IMR-90 (cell line): ENCODE measurements around the gene NXPH4. TPM values are rescaled to one million over a fixed set of nuclear protein-coding genes. Genes with fewer than 3 reads are reported as not detected.

Source experiments
- ATAC-seq: fragments of 200-7000 bp; cut with Tn5 transposase; 2 replicates; pipeline ENCODE4 v1.9.1; 2020; ENCODE audit warnings: low read depth, mild to moderate bottlenecking, moderate library complexity
- BruUV-seq: library from RNA; stranded (reverse); fragments of 400-500 nt; replicated peaks from 2 replicates; lab custom pipeline; 2021; lab: Mats Ljungman, UMichigan
- CTCF ChIA-PET: fragments of 300-600 bp; formaldehyde crosslinking; extraction: SDS; loops from one replicate; lab custom pipeline; 2021; ENCODE audit warnings: antibody characterized with exemption; lab: Yijun Ruan, JAX
- POLR2A ChIA-PET: fragments of 300-600 bp; sonication (Branson Sonifier 250); formaldehyde crosslinking; loops from one replicate; lab custom pipeline; 2022; ENCODE audit warnings: antibody characterized with exemption; ENCODE audit not compliant: unreplicated experiment; lab: Charles Lee
- DNase-seq: peaks from one replicate; pipeline ENCODE4 v3.0.0; 2013
- H2AFZ ChIP-seq: replicated peaks from 2 replicates; pipeline ENCODE3; 2013; ENCODE audit warnings: low read length, mild to moderate bottlenecking; ENCODE audit not compliant: poor library complexity
- H2AK5ac ChIP-seq: 2 replicates; pipeline ENCODE4 v1.6.1; 2013; ENCODE audit warnings: low read depth, low read length, inconsistent platforms
- H2AK9ac ChIP-seq: replicated peaks from 2 replicates; pipeline ENCODE3; 2013; ENCODE audit warnings: mild to moderate bottlenecking, low read depth, low read length, moderate library complexity; ENCODE audit not compliant: poor library complexity
- H2BK120ac ChIP-seq: 2 replicates; pipeline ENCODE4 v1.6.1; 2013; ENCODE audit warnings: low read depth, low read length, inconsistent platforms
- H2BK15ac ChIP-seq: 3 replicates; pipeline ENCODE4 v1.6.1; 2013; ENCODE audit warnings: low read depth, low read length, inconsistent platforms
- H2BK20ac ChIP-seq: 2 replicates; pipeline ENCODE4 v1.6.1; 2013; ENCODE audit warnings: low read depth, mild to moderate bottlenecking, inconsistent platforms, low read length, moderate library complexity
- H2BK5ac ChIP-seq: 2 replicates; pipeline ENCODE4 v1.6.1; 2013; ENCODE audit warnings: mild to moderate bottlenecking, low read depth, low read length, inconsistent platforms; ENCODE audit not compliant: poor library complexity, severe bottlenecking
- H3K14ac ChIP-seq: replicated peaks from 2 replicates; pipeline ENCODE4 v1.6.1; 2013; ENCODE audit warnings: low read depth, low read length, inconsistent platforms
- H3K18ac ChIP-seq: 2 replicates; pipeline ENCODE4 v1.6.1; 2013; ENCODE audit warnings: low read depth, low read length, control low read depth
- H3K23ac ChIP-seq: 2 replicates; pipeline ENCODE4 v1.6.1; 2013; ENCODE audit warnings: low read depth, low read length, inconsistent platforms
- H3K27ac ChIP-seq: 2 replicates; pipeline ENCODE4 v1.5.1; 2013; ENCODE audit warnings: mild to moderate bottlenecking, control low read depth, low read length; ENCODE audit not compliant: insufficient read depth
- H3K27me3 ChIP-seq: 2 replicates; pipeline ENCODE4 v1.6.1; 2013; ENCODE audit warnings: low read length; ENCODE audit not compliant: control insufficient read depth, insufficient read depth
- H3K36me3 ChIP-seq: 2 replicates; pipeline ENCODE4 v1.6.1; 2013; ENCODE audit warnings: low read length, mixed read lengths; ENCODE audit not compliant: control insufficient read depth, insufficient read depth
- H3K4ac ChIP-seq: 2 replicates; pipeline ENCODE4 v1.6.1; 2013; ENCODE audit warnings: low read depth, low read length, inconsistent platforms
- H3K4me1 ChIP-seq: 2 replicates; pipeline ENCODE4 v1.6.1; 2013; ENCODE audit warnings: low read length, mixed read lengths; ENCODE audit not compliant: control insufficient read depth, insufficient read depth
- H3K4me2 ChIP-seq: 2 replicates; pipeline ENCODE4 v1.6.1; 2013; ENCODE audit warnings: low read depth, mild to moderate bottlenecking, control low read depth, low read length, moderate library complexity
- H3K4me3 ChIP-seq: 2 replicates; pipeline ENCODE4 v1.5.1; 2013; ENCODE audit warnings: low read depth, mild to moderate bottlenecking, control low read depth, low read length, moderate library complexity; ENCODE audit not compliant: insufficient read depth
- H3K56ac ChIP-seq: 2 replicates; pipeline ENCODE4 v1.6.1; 2013; ENCODE audit warnings: low read length, inconsistent platforms; ENCODE audit not compliant: insufficient read depth; ENCODE audit errors: extremely low read depth
- H3K79me1 ChIP-seq, 2 experiments: 2 replicates each; pipeline ENCODE4 v1.6.1; 2013; ENCODE audit warnings: low read length in 2 of 2, inconsistent platforms in 1 of 2, low read depth in 1 of 2
- H3K9ac ChIP-seq: 2 replicates; pipeline ENCODE4 v1.6.1; 2013; ENCODE audit warnings: low read depth, low read length, control low read depth
- H3K9me1 ChIP-seq: 2 replicates; pipeline ENCODE4 v1.6.1; 2013; ENCODE audit warnings: low read length, inconsistent platforms; ENCODE audit not compliant: insufficient read depth
- H3K9me3 ChIP-seq: 2 replicates; pipeline ENCODE4 v1.6.1; 2013; ENCODE audit warnings: low read length; ENCODE audit not compliant: control insufficient read depth, insufficient read depth
- H4K20me1 ChIP-seq: 2 replicates; pipeline ENCODE4 v1.6.1; 2013; ENCODE audit warnings: low read length, inconsistent platforms; ENCODE audit not compliant: insufficient read depth
- H4K5ac ChIP-seq: 2 replicates; pipeline ENCODE4 v1.6.1; 2013; ENCODE audit warnings: mild to moderate bottlenecking, low read depth, low read length, control low read depth
- H4K8ac ChIP-seq, 2 experiments: 2 replicates each; pipeline ENCODE4 v1.6.1; 2013; ENCODE audit warnings: low read depth in 2 of 2, low read length in 2 of 2, control low read depth in 1 of 2, inconsistent platforms in 1 of 2
- H4K91ac ChIP-seq: 2 replicates; pipeline ENCODE4 v1.6.1; 2013; ENCODE audit warnings: low read depth, low read length, inconsistent platforms; ENCODE audit not compliant: insufficient read depth
- CHD1 ChIP-seq: IDR thresholded peaks from 2 replicates; pipeline ENCODE4 v1.6.1; 2012; ENCODE audit warnings: low read depth, low read length, improper control_type of control experiment
- CTCF ChIP-seq: conservative IDR thresholded peaks from 2 replicates; pipeline ENCODE4 v1.5.1; 2012; ENCODE audit warnings: mild to moderate bottlenecking, low read depth, low read length, improper control_type of control experiment
- ELK1 ChIP-seq: fragments of 150-350 bp; IDR thresholded peaks from 2 replicates; pipeline ENCODE4 v1.6.1; 2016; ENCODE audit warnings: low read depth, mild to moderate bottlenecking, low read length, moderate library complexity, borderline replicate concordance
- FOS ChIP-seq: fragments of 150-350 bp; IDR thresholded peaks from 2 replicates; pipeline ENCODE4 v1.6.1; 2016; ENCODE audit warnings: low read depth, low read length
- SMC3 ChIP-seq: fragments of 150-350 bp; IDR thresholded peaks from 2 replicates; pipeline ENCODE4 v1.6.1; 2016; ENCODE audit warnings: low read depth, mild to moderate bottlenecking, antibody characterized with exemption, low read length, moderate library complexity
- WGBS, 2 experiments: methylation state at CpG; one replicate each; pipeline versions ENCODE4 v1.1.5 to v1.1.7; 2013; ENCODE audit warnings: missing lambda C conversion rate in 2 of 2; ENCODE audit not compliant: insufficient read length in 1 of 2; ENCODE audit errors: extremely low coverage in 2 of 2; 5-methylcytosine and 5-hydroxymethylcytosine counted together
- dilution Hi-C: fragments of 300-500 bp; cut with HindIII; formaldehyde crosslinking; loops from one replicate; pipeline ENCODE4 v1.14.3; 2018; ENCODE audit warnings: low sequenced_read_pairs; ENCODE audit not compliant: unreplicated experiment
- in situ Hi-C: fragments of 300-500 bp; cut with MboI; formaldehyde crosslinking; loops from 3 replicates; pipeline ENCODE4 v1.14.3; 2019; ENCODE audit warnings: low sequenced_read_pairs, inconsistent platforms, mixed read lengths
- intact Hi-C: fragments of 100-400 bp; cut with micrococcal nuclease; formaldehyde crosslinking; loops from 2 replicates; pipeline ENCODE4 v1.10.0; 2022
- polyA plus RNA-seq, 3 experiments: library from polyadenylated mRNA; depleted of rRNA; stranded (reverse); fragments of >200 nt; gene quantifications; 2 replicates each; pipeline ENCODE4 v1.2.3, GENCODE V29; 2012; ENCODE audit warnings: low replicate concordance in 1 of 3
- total RNA-seq: library from RNA; depleted of rRNA; stranded (reverse); fragments of >200 nt; gene quantifications from 2 replicates; pipeline ENCODE4 v1.2.3, GENCODE V29; 2012

Gene NXPH4
- total and polyA plus RNA-seq, 2 of the 4 experiments (the other 2 are of a cell fraction) = 0.36 to 3.8 TPM

GRCh38 chr12:57261428-57261865 lies 44.9 kb downstream of the NXPH4 start:
- H3K56ac ChIP-seq = no peak overlapping the region
- H2BK5ac ChIP-seq = no peak overlapping the region
- H3K9me1 ChIP-seq = peaks cover 6% of the 10 kb centered on the region; the same call in 1 of the 2 replicates
- H2AFZ ChIP-seq = no peak overlapping the region
- H2BK20ac ChIP-seq = no peak overlapping the region
- H3K27me3 ChIP-seq = no peaks in the 10 kb centered on the region
- intact Hi-C loops = no loop called here
- TF ChIP-seq ELK1 = no peak
- no peak for TF ChIP-seq CTCF
- no peak for TF ChIP-seq SMC3
- no peak for TF ChIP-seq FOS
- TF ChIP-seq CHD1 = no peak
- H3K9me3 ChIP-seq = no peaks in the 10 kb centered on the region
- no peak overlapping the region for H4K91ac ChIP-seq
- WGBS, 2 experiments = no CpG with 5 or more reads among the region's 2 CpGs
- peaks cover 0 to 11% of the 10 kb centered on the region in 2 experiments; a peak in 1 of 4 replicates for H3K79me1 ChIP-seq
- H3K18ac ChIP-seq = no peak overlapping the region
- no peak for DNase-seq
- no peak for ATAC-seq
- no peak overlapping the region for H3K9ac ChIP-seq
- H3K27ac ChIP-seq = no peak overlapping the region
- H3K4ac ChIP-seq = no peak overlapping the region
- H2BK120ac ChIP-seq = no peak overlapping the region
- H2AK9ac ChIP-seq = no peak overlapping the region
- ChIA-PET CTCF (interaction anchor here (0.6 to 1.4 kb wide), 3 partner anchors 17 to 197 kb away, joined by 3 to 9 read pairs (median 3); no protein-coding TSS in a partner anchor), POLR2A (no interaction called here)
- H3K4me1 ChIP-seq = no peaks in the 10 kb centered on the region; the same call in 1 of the 2 replicates
- no peaks in the 10 kb centered on the region; the same call in 1 of the 2 replicates for H4K20me1 ChIP-seq
- in situ Hi-C loops = no loop called here
- no peak overlapping the region for H2BK15ac ChIP-seq
- dilution Hi-C loops = no loop called here
- no peak overlapping the region for H4K8ac ChIP-seq
- H3K4me3 ChIP-seq = no peak overlapping the region
- H3K4me2 ChIP-seq = no peak overlapping the region
- H3K14ac ChIP-seq = no peak overlapping the region
- no peak overlapping the region for H3K23ac ChIP-seq
- peaks cover 27% of the 10 kb centered on the region for H3K36me3 ChIP-seq
- H2AK5ac ChIP-seq = no peak overlapping the region
- BruUV-seq = no TSS peak
- H4K5ac ChIP-seq = no peak overlapping the region
